Measurements from ENCODE around the gene CACNA2D2.

CACNA2D2 gene

GRCh38 chr3:50455161-50456018 lies 48.0 kb downstream of the CACNA2D2 start:
- DNase-seq, result no peak

DNA sequence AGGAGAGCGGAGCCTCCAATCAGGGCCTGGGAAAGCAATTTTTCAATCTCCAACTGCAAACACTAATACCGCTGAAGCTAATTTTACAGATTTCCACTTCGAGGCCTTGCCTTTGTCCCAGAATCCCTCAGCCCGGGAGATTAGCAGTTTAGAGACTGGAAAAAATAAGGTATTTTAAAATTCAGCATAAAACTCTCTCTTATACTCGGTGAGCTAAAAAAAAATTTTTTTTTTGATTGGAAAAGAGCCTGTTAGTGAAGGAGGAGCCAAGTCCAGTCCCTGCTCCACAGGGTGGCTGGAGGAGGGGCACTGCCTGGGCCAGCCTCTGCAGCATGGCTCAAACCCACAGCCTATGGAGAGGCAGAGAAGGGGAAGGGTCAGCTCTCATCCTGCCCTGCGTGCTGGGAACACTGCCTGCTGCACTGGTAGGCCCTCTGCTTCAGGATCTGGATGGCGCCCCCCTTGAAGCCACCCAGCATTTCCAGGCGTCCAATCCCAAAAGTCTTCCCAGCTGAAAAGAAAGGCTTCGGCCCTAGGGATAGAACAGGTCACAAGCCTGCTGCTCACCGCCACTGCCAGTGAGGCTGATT lies 48.9 kb downstream of the CACNA2D2 start:
- no peak for DNase-seq

DNA sequence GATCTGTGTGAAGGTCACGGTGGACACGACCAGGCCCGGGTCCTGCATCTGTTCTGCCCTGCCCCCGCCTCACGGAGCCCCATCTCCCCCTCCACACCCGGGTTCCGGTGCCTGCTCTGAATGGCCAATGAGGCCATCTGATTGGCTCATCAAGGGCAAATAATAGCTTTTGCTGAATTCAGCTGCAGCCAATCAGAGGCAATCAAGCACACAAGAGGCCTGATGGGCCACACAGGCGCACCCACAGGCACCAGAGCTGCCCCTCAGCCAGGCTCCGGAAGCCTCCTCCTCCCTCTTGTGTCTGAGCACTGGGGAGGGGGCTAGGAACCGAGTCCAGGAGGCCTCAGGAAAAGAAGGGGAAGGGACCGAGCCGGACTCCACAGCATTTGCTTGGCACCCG lies 49.5 kb downstream of the CACNA2D2 start:
- no peak for DNase-seq

- peak; percentile 52 to 75 for DNase-seq
These were observed 53.1 kb downstream of the CACNA2D2 start for GRCh38 chr3:50450209-50450921.

- DNase-seq, result no peak
These were observed 54.5 kb downstream of the CACNA2D2 start for GRCh38 chr3:50448752-50449539.

GRCh38 chr3:50447290-50447840 lies 56.1 kb downstream of the CACNA2D2 start:
- no peak for DNase-seq

DNA sequence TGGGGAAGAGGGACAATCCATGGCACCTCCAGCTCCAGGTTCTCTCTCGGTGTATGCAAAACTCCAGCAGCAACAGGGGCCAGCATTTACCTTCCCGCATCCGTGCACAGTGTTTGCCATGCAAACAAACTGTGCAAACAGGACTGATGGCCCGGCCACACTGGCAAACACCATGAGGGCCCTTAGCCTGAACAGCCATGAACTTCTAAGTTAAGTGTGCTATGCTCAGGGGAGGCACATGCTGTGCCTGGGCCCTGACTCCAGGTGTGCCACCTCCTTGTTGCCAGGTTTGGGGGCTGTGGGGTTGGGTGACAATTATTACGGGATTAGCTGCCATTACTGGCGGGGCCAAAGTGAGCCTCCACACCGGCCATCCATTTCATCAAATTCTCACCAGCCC lies 57.5 kb downstream of the CACNA2D2 start:
- no peak for DNase-seq

GRCh38 chr3:50444782-50445181 lies 58.7 kb downstream of the CACNA2D2 start:
- no peak for DNase-seq

DNA sequence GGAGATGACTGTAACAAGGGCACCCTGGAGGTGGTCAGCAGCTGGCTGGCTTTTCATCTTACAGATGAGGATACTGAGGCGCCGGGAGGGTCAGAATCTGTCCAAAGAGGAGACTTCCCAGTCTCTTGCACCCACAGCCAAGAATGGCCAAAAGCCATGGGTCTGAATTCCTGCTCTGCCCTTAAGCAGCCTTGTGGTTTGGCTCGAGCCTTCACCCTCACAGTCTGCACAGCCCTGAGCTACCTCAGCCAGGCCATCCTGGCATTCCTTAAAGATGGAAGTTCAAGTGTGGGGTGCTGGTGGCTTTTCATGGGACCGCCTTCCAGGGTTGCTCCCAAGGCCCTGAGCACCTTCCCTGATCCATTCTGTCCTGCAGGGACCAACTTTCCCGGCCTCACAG lies 59.2 kb downstream of the CACNA2D2 start:
- DNase-seq, result no peak

- no peak for DNase-seq
These were observed 60.4 kb downstream of the CACNA2D2 start for GRCh38 chr3:50442945-50443579.

DNA sequence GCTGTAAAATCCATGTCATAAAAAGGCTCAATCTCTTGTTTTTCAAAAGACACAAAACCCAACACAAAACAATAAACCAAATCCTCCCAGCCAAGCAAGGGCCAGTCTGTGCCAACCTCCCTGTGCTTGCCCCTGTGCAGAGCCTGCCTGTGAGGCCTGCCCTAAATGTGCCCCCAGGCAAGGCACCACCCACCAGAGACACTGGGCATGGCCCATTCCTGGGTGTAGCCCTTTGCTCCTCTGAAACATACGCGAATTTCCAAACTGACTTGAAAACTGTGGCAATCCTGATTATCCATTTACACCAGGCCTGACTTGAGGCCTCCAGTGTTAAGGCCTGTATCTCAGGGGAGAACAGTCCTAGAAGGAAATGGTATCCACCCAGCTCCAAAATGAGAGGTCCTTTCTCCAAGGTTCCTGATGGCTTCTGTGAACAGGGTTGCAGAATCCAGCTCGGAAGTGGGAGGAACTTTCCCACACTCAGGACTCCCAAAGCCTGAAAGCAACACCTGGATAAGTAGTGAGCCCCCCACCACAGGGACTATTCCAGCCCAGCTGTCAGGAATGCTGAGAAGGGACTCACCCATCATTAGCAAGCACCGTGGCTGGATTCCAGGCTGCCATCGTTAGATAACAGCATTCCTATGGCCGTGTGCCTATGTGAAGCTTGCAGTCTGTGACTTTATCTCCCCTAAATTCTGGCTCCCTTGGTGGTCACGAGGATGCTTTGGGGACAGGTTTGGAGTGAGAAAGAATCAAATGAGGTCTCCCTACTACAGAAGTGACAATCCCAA lies 61.8 kb downstream of the CACNA2D2 start:
- DNase-seq, result no peak

- DNase-seq, result peak; percentile 80 to 84
These were observed 67.2 kb downstream of the CACNA2D2 start for GRCh38 chr3:50436114-50436674.

GRCh38 chr3:50435371-50436113 lies 67.9 kb downstream of the CACNA2D2 start:
- DNase-seq, result no peak

DNA sequence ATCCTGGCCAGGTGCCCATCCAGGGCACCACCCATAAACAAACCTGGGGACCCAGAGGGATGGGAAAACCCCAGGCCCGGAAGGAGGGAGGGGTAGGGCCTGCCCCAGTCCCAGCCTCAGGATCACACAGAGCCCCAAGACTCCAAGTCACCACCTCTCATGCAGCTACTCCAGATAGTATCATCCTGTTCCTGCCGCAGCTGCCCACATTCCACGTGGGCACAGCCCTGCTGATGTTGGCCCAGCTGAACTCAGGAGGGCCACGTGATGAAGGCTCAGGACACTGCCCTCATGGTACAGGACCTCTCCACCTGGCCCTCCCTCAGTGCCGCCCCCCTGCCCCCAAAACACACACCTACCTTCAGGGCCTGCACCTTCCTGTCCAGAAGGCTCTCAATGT lies 69.5 kb downstream of the CACNA2D2 start:
- no peak for DNase-seq

GRCh38 chr3:50430950-50431435 lies 72.4 kb downstream of the CACNA2D2 start:
- DNase-seq, result no peak

DNA sequence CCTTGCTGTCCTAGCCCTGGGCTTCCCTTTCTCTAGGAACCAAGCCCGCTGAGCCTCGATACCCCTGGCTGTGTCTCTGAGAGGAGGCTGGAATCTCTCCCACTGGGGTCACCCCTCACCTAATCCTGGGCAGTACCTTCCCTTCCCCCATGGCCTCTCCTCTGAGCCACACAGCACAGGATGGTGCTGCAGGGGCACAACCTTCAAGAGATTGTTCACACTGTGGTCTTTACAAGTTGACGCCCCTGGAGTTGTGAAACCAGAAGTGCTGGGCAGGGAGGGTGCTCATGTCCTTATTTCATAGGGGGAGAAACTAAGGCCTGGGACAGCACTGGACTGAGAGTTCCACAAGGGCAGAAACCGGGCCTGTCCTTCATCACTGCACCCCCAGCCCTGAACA lies 73.2 kb downstream of the CACNA2D2 start:
- no peak for DNase-seq

DNA sequence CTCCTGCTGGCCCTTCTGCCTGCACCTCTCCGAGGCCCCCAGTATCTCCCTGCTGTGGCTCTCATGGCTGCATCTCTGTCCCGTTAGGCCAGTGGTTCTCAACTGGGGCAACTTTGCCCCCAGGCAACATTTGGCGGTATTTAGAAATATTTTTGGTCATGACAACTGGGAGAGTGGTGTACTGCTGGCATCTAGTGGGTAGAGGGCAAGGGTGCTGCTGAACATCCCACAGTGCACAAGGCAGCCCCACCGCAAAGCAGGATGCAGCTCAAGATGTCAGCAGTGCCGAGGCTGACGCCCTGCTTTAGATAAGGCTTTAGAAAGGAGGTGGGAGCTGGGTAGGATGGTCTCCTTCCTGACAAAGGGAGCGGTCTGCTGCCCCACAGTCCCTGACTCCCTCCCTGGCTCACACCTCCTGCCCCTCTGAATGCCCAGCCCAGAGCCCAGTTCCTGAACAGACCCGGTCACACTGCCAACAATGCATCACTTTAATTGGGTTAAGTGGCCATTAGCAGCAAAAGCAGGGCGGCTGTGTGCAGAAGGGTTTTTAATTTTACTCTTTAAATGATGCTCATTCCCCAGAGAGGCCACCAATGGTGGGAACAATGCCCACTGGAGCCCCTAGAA lies 75.3 kb downstream of the CACNA2D2 start:
- DNase-seq, result no peak

DNA sequence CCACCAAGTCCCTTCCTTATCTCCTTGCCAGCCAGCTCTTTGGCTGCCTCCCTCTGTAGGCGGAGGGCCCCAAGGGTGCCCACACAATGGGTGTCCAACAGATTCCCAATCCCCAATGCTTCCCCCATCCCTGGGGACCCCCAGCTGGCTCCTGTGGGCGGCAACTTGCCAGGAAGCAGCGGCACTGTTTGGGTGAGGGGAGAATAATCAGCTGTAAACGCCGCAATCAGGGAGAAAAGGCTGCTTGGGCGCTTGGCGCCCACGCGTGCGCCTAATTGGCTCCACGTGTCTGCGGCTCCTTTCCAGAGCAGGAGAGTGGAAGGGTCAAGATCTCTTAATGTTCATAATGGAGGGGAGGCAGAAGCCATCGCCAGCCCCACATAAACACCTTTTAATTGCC lies 76.2 kb downstream of the CACNA2D2 start:
- no peak for DNase-seq

GRCh38 chr3:50425911-50426310 lies 77.5 kb downstream of the CACNA2D2 start:
- no peak for DNase-seq

DNA sequence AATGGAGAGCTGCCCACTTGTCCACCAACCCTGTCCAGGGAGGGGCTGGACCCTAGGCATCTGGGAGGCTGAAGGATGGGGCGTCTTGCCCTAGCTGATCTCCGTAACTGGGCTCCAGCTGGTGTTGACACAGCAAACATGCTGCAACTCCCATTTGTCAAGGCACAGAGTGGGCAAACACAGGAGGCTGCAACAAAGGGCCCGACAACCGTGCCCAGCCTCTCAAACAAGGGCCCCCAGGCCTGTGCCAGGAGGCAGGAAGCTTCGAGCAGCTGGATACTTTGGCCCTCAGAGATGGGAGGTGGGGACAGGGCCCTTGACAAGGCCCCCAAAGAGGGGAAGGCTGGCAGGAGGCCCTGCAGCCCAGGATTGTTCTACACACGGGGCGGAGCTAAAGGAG lies 79.9 kb downstream of the CACNA2D2 start:
- DNase-seq, result no peak
